ENCODE measurements around the gene CACNA2D3. TPM values are rescaled to one million over a fixed set of nuclear protein-coding genes. Genes with fewer than 3 reads are reported as not detected.
A peak's percentile ranks its signal among the peaks of the same experiment; 100 is the strongest.

The CACNA2D3 gene
- total RNA-seq, 1 donor from 2014 or later: 2.5 TPM

DNA sequence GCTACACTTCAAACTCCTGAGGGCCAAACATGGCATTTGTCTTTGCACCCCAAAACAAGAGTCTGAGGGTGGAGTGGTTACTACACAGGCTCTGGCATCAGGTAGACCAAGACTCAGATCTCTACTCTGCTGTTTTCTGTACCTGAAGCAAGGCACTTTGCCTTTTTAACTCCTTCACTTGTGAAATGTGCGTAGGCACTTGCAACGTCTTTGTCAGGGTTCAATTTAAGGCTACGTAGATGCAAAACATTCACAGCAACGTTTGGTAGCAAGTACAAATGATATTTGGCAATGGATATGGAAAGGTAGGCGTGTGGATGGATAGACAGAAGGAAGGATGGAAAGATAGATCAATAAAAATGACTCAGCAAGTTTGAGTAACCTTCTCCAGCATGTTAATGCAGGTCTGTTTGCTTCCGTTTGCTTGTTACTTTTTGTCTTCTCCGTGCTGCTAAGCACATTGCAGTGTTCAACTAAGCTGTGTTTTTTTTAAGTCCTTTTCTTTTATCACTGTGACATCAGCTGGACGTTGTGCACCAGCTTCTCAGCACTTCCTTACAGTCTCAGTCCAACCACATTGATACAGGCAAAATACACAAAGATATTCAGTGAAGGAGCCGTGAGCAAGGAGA is 704.8 kb downstream of the CACNA2D3 start:
- H3K9me3 Mint-ChIP-seq: peaks cover 6% of the 10 kb centered on the region
- DNase-seq (ENCODE audit: extremely low spot score, unreplicated experiment): no peak
- H3K36me3 Mint-ChIP-seq: peaks cover 4% of the 10 kb centered on the region
- no peak overlapping the region for H3K4me3 Mint-ChIP-seq
- H3K27ac Mint-ChIP-seq: no peak overlapping the region
- H3K4me1 Mint-ChIP-seq (ENCODE audit: unreplicated experiment): peaks cover 18% of the 10 kb centered on the region
- TF ChIP-seq CTCF (conservative IDR thresholded peaks at IDR 0.05): no peak
- peaks cover 5% of the 10 kb centered on the region for H3K27me3 Mint-ChIP-seq

DNA sequence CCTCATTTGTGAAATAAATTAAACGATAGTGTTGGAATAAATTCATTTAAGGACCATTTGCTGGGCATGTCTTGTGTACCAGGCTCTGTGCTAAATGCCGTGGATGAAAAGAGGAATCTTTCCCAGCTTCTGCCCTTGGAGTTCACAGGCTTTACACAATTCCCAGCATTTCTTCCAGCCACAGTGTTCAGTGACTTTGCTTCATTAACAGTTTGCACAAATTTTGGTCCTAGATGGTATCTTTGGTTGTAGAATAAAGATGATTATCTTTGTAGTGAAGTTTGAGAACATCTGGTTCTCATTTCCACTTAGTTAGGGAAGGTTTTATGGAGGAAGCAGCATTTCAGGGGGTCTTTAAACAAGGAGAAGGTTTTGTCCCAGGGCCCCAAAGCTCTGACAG is 705.4 kb downstream of the CACNA2D3 start:
- TF ChIP-seq CTCF (conservative IDR thresholded peaks at IDR 0.05): no peak
- Mint-ChIP-seq H3K4me1 (ENCODE audit: unreplicated experiment) (peaks cover 15% of the 10 kb centered on the region), H3K27me3 (peaks cover 2% of the 10 kb centered on the region), H3K9me3 (peaks cover 6% of the 10 kb centered on the region), H3K36me3 (peaks cover 4% of the 10 kb centered on the region), H3K27ac (no peak overlapping the region), H3K4me3 (peak overlapping the region; percentile 13)
- no peak for DNase-seq (ENCODE audit: extremely low spot score, unreplicated experiment)

DNA sequence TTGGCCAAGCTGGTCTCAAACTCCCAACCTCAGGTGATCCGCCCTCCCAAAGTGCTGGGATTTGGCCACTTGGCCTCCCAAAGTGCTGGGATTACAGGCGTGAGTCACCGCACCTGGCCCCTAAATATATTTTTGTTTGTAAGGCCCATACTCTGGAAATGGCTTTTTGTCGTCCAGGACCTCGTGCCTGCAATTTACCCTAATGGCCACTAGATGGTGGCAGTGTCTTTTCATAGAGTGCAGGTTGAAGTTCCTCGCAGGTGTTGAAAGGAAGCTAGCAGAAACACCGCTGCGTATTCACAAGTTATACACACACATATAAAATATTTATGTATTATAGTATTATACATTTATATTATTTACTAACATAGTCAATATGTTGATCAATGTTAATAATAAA is 708.3 kb downstream of the CACNA2D3 start:
- Mint-ChIP-seq H3K4me3 (no peak overlapping the region), H3K36me3 (peaks cover 4% of the 10 kb centered on the region), H3K9me3 (peaks cover 7% of the 10 kb centered on the region), H3K4me1 (ENCODE audit: unreplicated experiment) (peaks cover 15% of the 10 kb centered on the region), H3K27me3 (peaks cover 2% of the 10 kb centered on the region), H3K27ac (no peak overlapping the region)
- no peak for DNase-seq (ENCODE audit: extremely low spot score, unreplicated experiment)
- TF ChIP-seq CTCF (conservative IDR thresholded peaks at IDR 0.05): peak; percentile 82

DNA sequence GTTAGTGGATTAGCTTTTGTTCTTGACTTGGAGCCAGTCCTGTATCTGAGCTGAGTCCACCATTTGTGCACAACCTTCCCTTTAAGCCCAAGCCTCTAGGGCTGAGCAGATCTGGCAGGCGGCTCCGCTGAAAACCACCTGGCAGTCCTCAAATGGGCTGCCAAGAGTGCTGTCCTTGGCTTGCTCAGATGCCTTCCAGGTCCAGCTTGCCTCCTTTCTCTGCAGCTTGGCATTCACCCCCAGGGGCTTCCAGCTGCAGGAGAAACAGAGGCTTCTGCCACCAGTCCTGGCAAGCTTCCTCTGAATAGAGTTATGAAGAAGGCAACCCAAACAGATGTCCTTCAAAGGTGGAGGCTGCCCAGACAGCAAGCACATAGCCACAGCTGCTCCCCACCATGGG is 708.8 kb downstream of the CACNA2D3 start:
- Mint-ChIP-seq H3K36me3 (peaks cover 4% of the 10 kb centered on the region), H3K27me3 (peaks cover 2% of the 10 kb centered on the region), H3K4me3 (no peak overlapping the region), H3K9me3 (peaks cover 9% of the 10 kb centered on the region), H3K4me1 (ENCODE audit: unreplicated experiment) (peaks cover 15% of the 10 kb centered on the region), H3K27ac (no peak overlapping the region)
- TF ChIP-seq CTCF (conservative IDR thresholded peaks at IDR 0.05): no peak
- DNase-seq (ENCODE audit: extremely low spot score, unreplicated experiment): no peak

DNA sequence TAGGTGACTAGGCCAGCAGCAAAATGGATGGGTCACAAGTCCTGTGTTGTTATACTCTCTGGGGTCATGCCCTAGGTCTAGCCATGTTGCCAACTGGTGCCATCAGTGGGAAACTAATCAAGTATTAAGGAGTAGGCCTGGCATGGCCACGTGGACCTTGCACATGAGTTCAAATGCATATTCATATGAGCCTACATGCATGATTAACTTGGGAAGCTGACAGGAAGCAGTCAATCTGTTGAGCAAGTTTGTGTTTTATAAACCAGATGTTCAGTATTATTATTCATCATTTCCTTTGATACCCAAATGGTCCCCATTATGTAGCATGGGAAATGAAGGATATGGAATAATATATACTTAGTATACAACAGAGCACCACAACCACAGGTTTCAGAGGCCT is 710.5 kb downstream of the CACNA2D3 start:
- peaks cover 13% of the 10 kb centered on the region for H3K4me1 Mint-ChIP-seq (ENCODE audit: unreplicated experiment)
- peaks cover 4% of the 10 kb centered on the region for H3K36me3 Mint-ChIP-seq
- no peak overlapping the region for H3K4me3 Mint-ChIP-seq
- H3K9me3 Mint-ChIP-seq: peaks cover 9% of the 10 kb centered on the region
- H3K27me3 Mint-ChIP-seq: peaks cover 3% of the 10 kb centered on the region
- H3K27ac Mint-ChIP-seq: no peak overlapping the region
- TF ChIP-seq CTCF (conservative IDR thresholded peaks at IDR 0.05): no peak
- DNase-seq (ENCODE audit: extremely low spot score, unreplicated experiment): no peak
